Stomach (tissue), 9 donors: ENCODE data around the gene KIF21B. TPM values are rescaled to one million over a fixed set of nuclear protein-coding genes. Genes with fewer than 3 reads are reported as not detected.
"Not testable (repeated sequence)": the region's sequence is repeated elsewhere in the genome, so short reads cannot be mapped to it uniquely, and the experiment has no call there.

ENCODE experiments used
- DNase-seq, 2 donors: peaks; one replicate each; pipeline versions ENCODE4 v3.0.0 to v3.0.0-alpha.2; 2013 to 2019
- H3K27ac ChIP-seq, 5 donors: fragments of 200-600 bp in 4 of 5; sonication (generic) in 4 of 5; one replicate each; pipeline ENCODE4 v1.5.1; 2013 to 2019; ENCODE audit warnings: mild to moderate bottlenecking in 1 of 5, moderate library complexity in 1 of 5
- H3K27me3 ChIP-seq, 3 donors: fragments of 200-600 bp; sonication (generic); one replicate each; pipeline ENCODE4 v1.5.1; 2017 to 2019; ENCODE audit warnings: mixed run types in 1 of 3
- H3K36me3 ChIP-seq, 4 donors: fragments of 200-600 bp; sonication (generic); 1 replicate in 3 of 4; 2 replicates in 1 of 4; pipeline ENCODE4 v1.5.1; 2016 to 2019
- H3K4me1 ChIP-seq, 4 donors: fragments of 200-600 bp; sonication (generic); one replicate each; pipeline ENCODE4 v1.5.1; 2016 to 2019
- H3K4me3 ChIP-seq, 4 donors: fragments of 200-600 bp; sonication (generic) in 3 of 4; one replicate each; pipeline ENCODE4 v1.5.1; 2016 to 2019; ENCODE audit warnings: mild to moderate bottlenecking in 1 of 4
- H3K9me3 ChIP-seq, 4 donors: fragments of 200-600 bp; sonication (generic); one replicate each; pipeline ENCODE4 v1.5.1; 2016 to 2019
- CTCF ChIP-seq, 7 experiments: fragments of 450-650 bp in 4 of 7; fragments of 200-600 bp in 3 of 7; sonication (generic) in 3 of 7; IDR thresholded peaks; one replicate each; pipeline ENCODE4 v1.5.1; 2016 to 2019; ENCODE audit warnings: antibody characterized with exemption in 7 of 7, control low read depth in 2 of 7, mild to moderate bottlenecking in 1 of 7
- EP300 ChIP-seq: sonication (generic); formaldehyde crosslinking; IDR thresholded peaks from one replicate; pipeline ENCODE4 v1.6.1; 2017; ENCODE audit warnings: antibody characterized with exemption
- POLR2A ChIP-seq, 4 donors: fragments of 450-650 bp; IDR thresholded peaks; one replicate each; pipeline ENCODE4 v1.6.1; 2016; ENCODE audit warnings: antibody characterized with exemption in 4 of 4, control low read depth in 2 of 4, mild to moderate bottlenecking in 1 of 4, moderate library complexity in 1 of 4
- POLR2AphosphoS5 ChIP-seq, 3 donors: sonication (generic); formaldehyde crosslinking; IDR thresholded peaks; one replicate each; pipeline ENCODE4 v1.6.1; 2016; ENCODE audit warnings: antibody characterized with exemption in 3 of 3
- WGBS, 5 donors: extraction: QIAGEN DNeasy Blood & Tissue Kit in 3 of 5; methylation state at CpG; one replicate each; pipeline versions ENCODE4 v1.1.5 to v1.1.7; 2013 to 2018; 5-methylcytosine and 5-hydroxymethylcytosine counted together
- intact Hi-C: fragments of 100-400 bp; cut with DNase I; formaldehyde crosslinking; loops from one replicate; pipeline ENCODE4 v1.15.1; 2023; ENCODE audit warnings: low total_unique reads
- polyA plus RNA-seq, 3 donors: library from polyadenylated mRNA; stranded (reverse); fragments of 200-250 nt; gene quantifications; one replicate each; pipeline ENCODE4 v1.2.3, GENCODE V29; 2013
- total RNA-seq, 5 donors: library from RNA; depleted of rRNA; stranded (reverse); fragments of >200 nt; gene quantifications; one replicate each; pipeline versions ENCODE4 v1.1.0 to v1.2.3, GENCODE V29; 2014 to 2016
- donor health status: healthy with polysubstance abuse.
- donor health status: Bipolar disorder and iron deficiency.
- donor health status: healthy.

The KIF21B gene
- total and polyA plus RNA-seq, 8 donors = 0.30 to 8.8 (median 2.4) TPM

- TF ChIP-seq POLR2A (IDR thresholded peaks at IDR 0.05) (no peak), POLR2AphosphoS5 (IDR thresholded peaks at IDR 0.05) (no peak), CTCF (IDR thresholded peaks at IDR 0.05) (no peak), EP300 (no peak)
- intact Hi-C loops = no loop called here
- DNase-seq = no peak
- Histone ChIP-seq H3K36me3 (no peaks in the 10 kb centered on the region), H3K27me3 (peaks cover 0 to 9% (median 0%) of the 10 kb centered on the region in 3 donors), H3K4me3 (no peak overlapping the region), H3K27ac (no peak overlapping the region), H3K4me1 (no peaks in the 10 kb centered on the region), H3K9me3 (no peaks in the 10 kb centered on the region)
- 85 to 96% (median 92%) methylated on average over 4 of the region's 4 CpGs for WGBS, 5 donors
Measured at GRCh38 chr1:200962631-200963030, 60.9 kb downstream of the KIF21B start.

GRCh38 chr1:200962151-200962550 is 61.4 kb downstream of the KIF21B start:
- H3K4me3 ChIP-seq, H3K27me3 ChIP-seq, H3K9me3 ChIP-seq, H3K4me1 ChIP-seq, DNase-seq, H3K27ac ChIP-seq, H3K36me3 ChIP-seq, intact Hi-C loops: not testable (repeated sequence)
- WGBS, 5 donors = 92 to 96% (median 94%) methylated on average over 11 of the region's 11 CpGs

- intact Hi-C loops = no loop called here
- Histone ChIP-seq H3K27me3 (peaks cover 0 to 9% (median 0%) of the 10 kb centered on the region in 3 donors), H3K4me1 (no peaks in the 10 kb centered on the region), H3K4me3 (no peak overlapping the region), H3K27ac (no peak overlapping the region), H3K9me3 (no peaks in the 10 kb centered on the region), H3K36me3 (no peaks in the 10 kb centered on the region)
- no peak for DNase-seq
- 87 to 96% (median 91%) methylated on average over 4 of the region's 4 CpGs for WGBS, 5 donors
- TF ChIP-seq EP300 = no peak
- TF ChIP-seq CTCF (IDR thresholded peaks at IDR 0.05) = no peak
- no peak for TF ChIP-seq POLR2AphosphoS5 (IDR thresholded peaks at IDR 0.05)
- TF ChIP-seq POLR2A (IDR thresholded peaks at IDR 0.05) = no peak
Measured at GRCh38 chr1:200960948-200961340, 62.6 kb downstream of the KIF21B start.

GRCh38 chr1:200960236-200960947 is 63.1 kb downstream of the KIF21B start:
- WGBS, 5 donors = 70 to 79% (median 71%) methylated on average over 9 of the region's 9 CpGs
- peaks cover 0 to 9% (median 0%) of the 10 kb centered on the region in 3 donors for H3K27me3 ChIP-seq
- no peaks in the 10 kb centered on the region for H3K9me3 ChIP-seq
- H3K36me3 ChIP-seq = no peaks in the 10 kb centered on the region
- no peaks in the 10 kb centered on the region for H3K4me1 ChIP-seq
- no peak overlapping the region for H3K27ac ChIP-seq
- no peak for DNase-seq
- TF ChIP-seq EP300 (no peak), POLR2A (IDR thresholded peaks at IDR 0.05) (no peak), CTCF (IDR thresholded peaks at IDR 0.05) (no peak), POLR2AphosphoS5 (IDR thresholded peaks at IDR 0.05) (no peak)
- intact Hi-C loops = no loop called here
- no peak overlapping the region for H3K4me3 ChIP-seq

GRCh38 chr1:200959411-200959921 is 64.0 kb downstream of the KIF21B start:
- no peak for TF ChIP-seq POLR2AphosphoS5 (IDR thresholded peaks at IDR 0.05)
- TF ChIP-seq POLR2A (IDR thresholded peaks at IDR 0.05) = no peak
- TF ChIP-seq CTCF (IDR thresholded peaks at IDR 0.05) = no peak
- TF ChIP-seq EP300 = no peak
- WGBS, 5 donors = 63 to 80% (median 76%) methylated on average over 15 of the region's 15 CpGs
- Histone ChIP-seq H3K9me3 (no peaks in the 10 kb centered on the region), H3K4me1 (no peaks in the 10 kb centered on the region), H3K4me3 (no peak overlapping the region), H3K27ac (no peak overlapping the region), H3K27me3 (peaks cover 0 to 9% (median 0%) of the 10 kb centered on the region in 3 donors), H3K36me3 (no peaks in the 10 kb centered on the region)
- intact Hi-C loops = no loop called here
- no peak for DNase-seq
